GM12878 (cell line): Measurements from ENCODE around the gene HHAT. TPM values are rescaled to one million over a fixed set of nuclear protein-coding genes. Genes with fewer than 3 reads are reported as not detected.

ENCODE experiments used
- ATAC-seq: fragments of 200-7000 bp; cut with Tn5 transposase; 3 replicates; pipeline ENCODE4 v1.9.1; 2020; ENCODE audit warnings: mild to moderate bottlenecking, moderate library complexity
- BruUV-seq: library from RNA; stranded (reverse); fragments of 400-500 nt; replicated peaks from 2 replicates; lab custom pipeline; 2021; lab: Mats Ljungman, UMichigan
- CTCF ChIA-PET: fragments of 300-600 bp; sonication (Branson Sonifier 250); formaldehyde crosslinking; extraction: SDS; loops from one replicate; lab custom pipeline; 2021; ENCODE audit warnings: inconsistent platforms; lab: Yijun Ruan, JAX
- POLR2A ChIA-PET: fragments of 350-600 bp; formaldehyde crosslinking; extraction: SDS; loops from one replicate; lab custom pipeline; 2021; ENCODE audit warnings: inconsistent platforms; lab: Charles Lee
- RAD21 ChIA-PET: fragments of 300-600 bp; sonication (Branson Sonifier 250); formaldehyde crosslinking; loops from one replicate; lab custom pipeline; 2023; ENCODE audit warnings: antibody characterized with exemption; ENCODE audit not compliant: unreplicated experiment; lab: Charles Lee
- SMC1A ChIA-PET: fragments of 300-600 bp; sonication (Branson Sonifier 250); formaldehyde crosslinking; loops from one replicate; lab custom pipeline; 2023; ENCODE audit not compliant: unreplicated experiment, uncharacterized antibody; lab: Charles Lee
- DNase-seq: peaks from one replicate; pipeline ENCODE4 v3.0.0-alpha.2; 2011; ENCODE audit warnings: low read depth, low spot score
- FAIRE-seq: peaks from 3 replicates; lab custom pipeline; 2011; peaks lifted over from hg19 to GRCh38; lab: Jason Lieb, UNC
- H2AFZ ChIP-seq: 2 replicates; pipeline ENCODE4 v1.6.0; 2011; ENCODE audit warnings: low read depth, low read length, control low read depth; ENCODE audit not compliant: control insufficient read depth
- H3K27ac ChIP-seq: 2 replicates; pipeline ENCODE4 v1.5.1; 2011; ENCODE audit warnings: control low read depth; ENCODE audit not compliant: control insufficient read depth, insufficient read depth
- H3K27me3 ChIP-seq, 2 experiments: replicated peaks in 1 of 2; 2 replicates each; pipeline versions ENCODE4 v1.6.0 to v1.6.1; 2011; ENCODE audit warnings: low read length in 1 of 2; ENCODE audit not compliant: control insufficient read depth in 2 of 2, insufficient read depth in 2 of 2
- H3K36me3 ChIP-seq, 2 experiments: 2 replicates each; pipeline ENCODE4 v1.5.1; 2011; ENCODE audit warnings: low read length in 1 of 2; ENCODE audit not compliant: control insufficient read depth in 2 of 2, insufficient read depth in 2 of 2
- H3K4me1 ChIP-seq: 2 replicates; pipeline ENCODE4 v1.6.1; 2011; ENCODE audit warnings: mild to moderate bottlenecking, low read length, moderate library complexity, mixed read lengths; ENCODE audit not compliant: control insufficient read depth, insufficient read depth
- H3K4me2 ChIP-seq: 2 replicates; pipeline ENCODE4 v1.6.0; 2011; ENCODE audit warnings: control low read depth; ENCODE audit not compliant: control insufficient read depth, insufficient read depth
- H3K4me3 ChIP-seq: fragments of 200-600 bp; sonication (generic); 2 replicates; pipeline ENCODE4 v1.5.1; 2016
- H3K79me2 ChIP-seq: 2 replicates; pipeline ENCODE4 v1.6.0; 2011; ENCODE audit warnings: low read length; ENCODE audit not compliant: control insufficient read depth, insufficient read depth
- H3K9ac ChIP-seq: 2 replicates; pipeline ENCODE4 v1.8.0; 2011; ENCODE audit warnings: low read length, control low read depth, mixed read lengths; ENCODE audit not compliant: control insufficient read depth, insufficient read depth
- H3K9me3 ChIP-seq: replicated peaks from 3 replicates; pipeline ENCODE4 v1.5.1; 2011; ENCODE audit warnings: mild to moderate bottlenecking, low read length; ENCODE audit not compliant: control insufficient read depth, insufficient read depth
- H4K20me1 ChIP-seq: 2 replicates; pipeline ENCODE4 v1.6.0; 2011; ENCODE audit not compliant: control insufficient read depth, insufficient read depth
- BHLHE40 ChIP-seq, 2 experiments: fragments of 450-650 bp in 1 of 2; IDR thresholded peaks; 2 replicates each; pipeline ENCODE4 v1.6.1; 2011 to 2017; ENCODE audit warnings: low read depth in 2 of 2, borderline replicate concordance in 1 of 2, improper control_type of control experiment in 1 of 2, low read length in 1 of 2, mild to moderate bottlenecking in 1 of 2
- CBX3 ChIP-seq: fragments of 200-600 bp; sonication (generic); IDR thresholded peaks from 2 replicates; pipeline ENCODE4 v1.6.1; 2016; ENCODE audit warnings: low read depth, borderline replicate concordance
- CHD4 ChIP-seq: fragments of 200-600 bp; sonication (generic); IDR thresholded peaks from 2 replicates; pipeline ENCODE4 v1.6.1; 2016; ENCODE audit warnings: mild to moderate bottlenecking
- NR2F1 ChIP-seq: fragments of 450-650 bp; conservative IDR thresholded peaks from 2 replicates; pipeline ENCODE4 v1.6.1; 2017; ENCODE audit warnings: mild to moderate bottlenecking
- PML ChIP-seq: IDR thresholded peaks from 2 replicates; pipeline ENCODE4 v1.6.1; 2012; ENCODE audit warnings: low read length, inconsistent platforms
- POLR2A ChIP-seq: IDR thresholded peaks from 2 replicates; pipeline ENCODE4 v1.6.1; 2011; ENCODE audit warnings: low read depth, mild to moderate bottlenecking, low read length
- RAD21 ChIP-seq: IDR thresholded peaks from 2 replicates; pipeline ENCODE4 v1.6.1; 2011; ENCODE audit warnings: mild to moderate bottlenecking, low read depth, low read length, moderate library complexity; ENCODE audit not compliant: insufficient read depth
- STAT3 ChIP-seq: IDR thresholded peaks from 2 replicates; pipeline ENCODE4 v1.6.1; 2011; ENCODE audit warnings: low read depth, low read length, improper control_type of control experiment
- SUPT20H ChIP-seq: IDR thresholded peaks from 2 replicates; pipeline ENCODE4 v1.6.1; 2011; ENCODE audit warnings: low read depth, mild to moderate bottlenecking, low read length, moderate library complexity, borderline replicate concordance; ENCODE audit not compliant: control insufficient read depth
- TCF3 ChIP-seq: IDR thresholded peaks from 2 replicates; pipeline ENCODE4 v1.6.1; 2012; ENCODE audit warnings: low read depth, mild to moderate bottlenecking, low read length, borderline replicate concordance; ENCODE audit not compliant: insufficient read depth
- WGBS: methylation state at CpG from one replicate; pipeline ENCODE4 v1.1.6; 2016; ENCODE audit warnings: low lambda C conversion rate; ENCODE audit not compliant: insufficient replicate concordance, insufficient coverage; ENCODE audit errors: missing lambda C conversion rate; 5-methylcytosine and 5-hydroxymethylcytosine counted together
- in situ Hi-C: fragments of 300-500 bp; cut with MboI; formaldehyde crosslinking; loops from 9 replicates; pipeline ENCODE4 v1.14.3; 2018; ENCODE audit warnings: mixed read lengths
- intact Hi-C: fragments of 100-400 bp; cut with micrococcal nuclease; formaldehyde crosslinking; loops from one replicate; pipeline ENCODE4 v1.14.2; 2022; ENCODE audit not compliant: unreplicated experiment
- polyA plus RNA-seq, 11 experiments: library from polyadenylated mRNA; depleted of rRNA in 4 of 11; unstranded in 6 of 11; stranded (reverse) in 5 of 11; fragments of >200 nt; fragmentation: Nextera tagmentation in 4 of 11; fragmentation: Illumina TruSeq in 1 of 11; extraction: Ambion mirVana in 4 of 11; extraction: Trizol in 1 of 11; gene quantifications; 1 replicate in 1 of 11; 2 replicates in 10 of 11; pipeline versions ENCODE4 v1.2.1 to v1.2.3, GENCODE V29; 2011 to 2016; ENCODE audit warnings: inconsistent platforms in 2 of 11, missing spikeins in 2 of 11, low read depth in 1 of 11
- total RNA-seq, 4 experiments: library from RNA; depleted of rRNA in 3 of 4; stranded (reverse); fragments of >200 nt in 3 of 4; fragmentation: Illumina TruSeq in 1 of 4; extraction: Trizol in 1 of 4; gene quantifications; 2 replicates each; pipeline versions ENCODE4 v1.2.1 to v1.2.3, GENCODE V29; 2013 to 2021
- TF ChIP-seq, protein P1 (sequence below): fragments of 450-650 bp; IDR thresholded peaks from 2 replicates; pipeline ENCODE4 v1.6.1; 2014; ENCODE audit warnings: mild to moderate bottlenecking
- TF ChIP-seq, protein P2 (sequence below): fragments of 450-650 bp; IDR thresholded peaks from 2 replicates; pipeline ENCODE4 v1.6.1; 2017; ENCODE audit warnings: borderline replicate concordance
- TF ChIP-seq, protein P3 (sequence below): fragments of 450-650 bp; IDR thresholded peaks from 2 replicates; pipeline ENCODE4 v1.6.1; 2018; ENCODE audit warnings: mild to moderate bottlenecking, low read depth, moderate library complexity; ENCODE audit not compliant: partially characterized antibody
- TF ChIP-seq, protein P4 (sequence below): IDR thresholded peaks from 2 replicates; pipeline ENCODE4 v1.6.1; 2011; ENCODE audit warnings: low read depth, mild to moderate bottlenecking, low read length, moderate library complexity, borderline replicate concordance; ENCODE audit errors: extremely low read depth
- TF ChIP-seq, protein P5 (sequence below): IDR thresholded peaks from 2 replicates; pipeline ENCODE4 v1.6.1; 2012; ENCODE audit warnings: low read depth, low read length, improper control_type of control experiment
- TF ChIP-seq, protein P6 (sequence below): IDR thresholded peaks from 2 replicates; pipeline ENCODE4 v1.6.1; 2011; ENCODE audit warnings: borderline replicate concordance, low read depth, mild to moderate bottlenecking, moderate library complexity, mixed read lengths, low read length; ENCODE audit not compliant: insufficient read depth; ENCODE audit errors: extremely low read length

HHAT gene
- total and polyA plus RNA-seq, 10 of the 15 experiments (the other 5 are each of a cell fraction or from before 2014, with no cell fraction given), result 1.2 to 37.6 (median 2.6) TPM

DNA sequence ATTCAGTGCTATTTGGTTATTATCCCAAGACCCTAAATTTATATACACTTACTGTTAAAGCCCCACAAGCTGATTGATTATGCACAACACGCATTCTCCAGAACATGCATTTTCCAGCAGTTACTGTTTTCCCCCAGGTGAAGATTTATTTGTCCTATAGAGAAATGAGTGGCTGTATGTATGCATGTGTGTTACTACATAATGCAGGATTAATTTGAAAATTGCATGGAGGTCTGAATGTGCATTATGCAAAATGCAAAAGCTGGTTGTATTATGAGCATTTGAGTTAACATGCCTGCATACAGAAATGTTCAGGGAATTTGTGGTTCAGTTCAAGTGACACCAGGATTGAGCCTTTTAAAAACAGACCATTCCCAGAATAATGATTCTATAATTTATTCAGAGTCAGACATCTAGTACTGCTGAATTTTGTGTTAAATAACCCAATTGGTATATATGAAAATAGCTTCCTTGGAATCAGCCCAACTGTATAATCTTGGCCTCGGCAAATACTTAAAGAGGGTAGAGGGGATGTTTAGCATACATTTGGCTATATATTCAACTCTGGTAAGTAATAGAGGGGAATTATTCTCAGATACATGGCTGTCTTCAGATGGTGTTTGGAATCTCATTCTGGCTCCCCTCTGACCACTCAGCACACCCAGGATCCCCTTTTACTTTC is 320.0 kb downstream of the HHAT start:
- no peak overlapping the region for H3K9ac ChIP-seq
- ChIA-PET POLR2A (no interaction called here), SMC1A (interaction anchor here (1.2 kb wide), 1 partner anchor 22 kb away, joined by 4 read pairs; no protein-coding TSS in a partner anchor), RAD21 (no interaction called here), CTCF (no interaction called here)
- H3K4me3 ChIP-seq, result no peak overlapping the region
- no peaks in the 10 kb centered on the region; the same call in 2 of the 3 replicates for H3K9me3 ChIP-seq
- H3K36me3 ChIP-seq, result no peaks in the 10 kb centered on the region; a peak in 1 of 4 replicates
- ATAC-seq, result no peak
- H3K79me2 ChIP-seq, result no peaks in the 10 kb centered on the region
- no peak overlapping the region for H3K27ac ChIP-seq
- H3K27me3 ChIP-seq, result no peaks in the 10 kb centered on the region
- H3K4me2 ChIP-seq, result no peak overlapping the region
- 0% methylated on average over 2 of the region's 2 CpGs for WGBS
- in situ Hi-C loops, result no loop called here
- no peak overlapping the region for H2AFZ ChIP-seq
- no peak for DNase-seq
- BruUV-seq, result no TSS peak
- no peaks in the 10 kb centered on the region for H4K20me1 ChIP-seq
- no peaks in the 10 kb centered on the region for H3K4me1 ChIP-seq
- intact Hi-C loops, result no loop called here
- FAIRE-seq, result no peak
- TF ChIP-seq SUPT20H (no peak), PML (no peak), NR2F1 (no peak), BHLHE40 (IDR thresholded peaks at IDR 0.05; ENCODE audit: borderline replicate concordance in 1 of 2, low read depth in 2 of 2, low read length in 1 of 2) (no peak), POLR2A (no peak), RAD21 (no peak), STAT3 (no peak), TCF3 (no peak), CBX3 (no peak), CHD4 (no peak)
- TF ChIP-seq, protein P1, sequence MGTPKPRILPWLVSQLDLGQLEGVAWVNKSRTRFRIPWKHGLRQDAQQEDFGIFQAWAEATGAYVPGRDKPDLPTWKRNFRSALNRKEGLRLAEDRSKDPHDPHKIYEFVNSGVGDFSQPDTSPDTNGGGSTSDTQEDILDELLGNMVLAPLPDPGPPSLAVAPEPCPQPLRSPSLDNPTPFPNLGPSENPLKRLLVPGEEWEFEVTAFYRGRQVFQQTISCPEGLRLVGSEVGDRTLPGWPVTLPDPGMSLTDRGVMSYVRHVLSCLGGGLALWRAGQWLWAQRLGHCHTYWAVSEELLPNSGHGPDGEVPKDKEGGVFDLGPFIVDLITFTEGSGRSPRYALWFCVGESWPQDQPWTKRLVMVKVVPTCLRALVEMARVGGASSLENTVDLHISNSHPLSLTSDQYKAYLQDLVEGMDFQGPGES, result no peak
- TF ChIP-seq, protein P2, sequence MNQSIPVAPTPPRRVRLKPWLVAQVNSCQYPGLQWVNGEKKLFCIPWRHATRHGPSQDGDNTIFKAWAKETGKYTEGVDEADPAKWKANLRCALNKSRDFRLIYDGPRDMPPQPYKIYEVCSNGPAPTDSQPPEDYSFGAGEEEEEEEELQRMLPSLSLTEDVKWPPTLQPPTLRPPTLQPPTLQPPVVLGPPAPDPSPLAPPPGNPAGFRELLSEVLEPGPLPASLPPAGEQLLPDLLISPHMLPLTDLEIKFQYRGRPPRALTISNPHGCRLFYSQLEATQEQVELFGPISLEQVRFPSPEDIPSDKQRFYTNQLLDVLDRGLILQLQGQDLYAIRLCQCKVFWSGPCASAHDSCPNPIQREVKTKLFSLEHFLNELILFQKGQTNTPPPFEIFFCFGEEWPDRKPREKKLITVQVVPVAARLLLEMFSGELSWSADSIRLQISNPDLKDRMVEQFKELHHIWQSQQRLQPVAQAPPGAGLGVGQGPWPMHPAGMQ, result no peak
- TF ChIP-seq, protein P3, sequence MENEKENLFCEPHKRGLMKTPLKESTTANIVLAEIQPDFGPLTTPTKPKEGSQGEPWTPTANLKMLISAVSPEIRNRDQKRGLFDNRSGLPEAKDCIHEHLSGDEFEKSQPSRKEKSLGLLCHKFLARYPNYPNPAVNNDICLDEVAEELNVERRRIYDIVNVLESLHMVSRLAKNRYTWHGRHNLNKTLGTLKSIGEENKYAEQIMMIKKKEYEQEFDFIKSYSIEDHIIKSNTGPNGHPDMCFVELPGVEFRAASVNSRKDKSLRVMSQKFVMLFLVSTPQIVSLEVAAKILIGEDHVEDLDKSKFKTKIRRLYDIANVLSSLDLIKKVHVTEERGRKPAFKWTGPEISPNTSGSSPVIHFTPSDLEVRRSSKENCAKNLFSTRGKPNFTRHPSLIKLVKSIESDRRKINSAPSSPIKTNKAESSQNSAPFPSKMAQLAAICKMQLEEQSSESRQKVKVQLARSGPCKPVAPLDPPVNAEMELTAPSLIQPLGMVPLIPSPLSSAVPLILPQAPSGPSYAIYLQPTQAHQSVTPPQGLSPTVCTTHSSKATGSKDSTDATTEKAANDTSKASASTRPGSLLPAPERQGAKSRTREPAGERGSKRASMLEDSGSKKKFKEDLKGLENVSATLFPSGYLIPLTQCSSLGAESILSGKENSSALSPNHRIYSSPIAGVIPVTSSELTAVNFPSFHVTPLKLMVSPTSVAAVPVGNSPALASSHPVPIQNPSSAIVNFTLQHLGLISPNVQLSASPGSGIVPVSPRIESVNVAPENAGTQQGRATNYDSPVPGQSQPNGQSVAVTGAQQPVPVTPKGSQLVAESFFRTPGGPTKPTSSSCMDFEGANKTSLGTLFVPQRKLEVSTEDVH, result no peak
- TF ChIP-seq, protein P4, sequence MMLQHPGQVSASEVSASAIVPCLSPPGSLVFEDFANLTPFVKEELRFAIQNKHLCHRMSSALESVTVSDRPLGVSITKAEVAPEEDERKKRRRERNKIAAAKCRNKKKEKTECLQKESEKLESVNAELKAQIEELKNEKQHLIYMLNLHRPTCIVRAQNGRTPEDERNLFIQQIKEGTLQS, result no peak
- TF ChIP-seq, protein P5, sequence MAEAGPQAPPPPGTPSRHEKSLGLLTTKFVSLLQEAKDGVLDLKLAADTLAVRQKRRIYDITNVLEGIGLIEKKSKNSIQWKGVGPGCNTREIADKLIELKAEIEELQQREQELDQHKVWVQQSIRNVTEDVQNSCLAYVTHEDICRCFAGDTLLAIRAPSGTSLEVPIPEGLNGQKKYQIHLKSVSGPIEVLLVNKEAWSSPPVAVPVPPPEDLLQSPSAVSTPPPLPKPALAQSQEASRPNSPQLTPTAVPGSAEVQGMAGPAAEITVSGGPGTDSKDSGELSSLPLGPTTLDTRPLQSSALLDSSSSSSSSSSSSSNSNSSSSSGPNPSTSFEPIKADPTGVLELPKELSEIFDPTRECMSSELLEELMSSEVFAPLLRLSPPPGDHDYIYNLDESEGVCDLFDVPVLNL, result no peak
- TF ChIP-seq, protein P6, sequence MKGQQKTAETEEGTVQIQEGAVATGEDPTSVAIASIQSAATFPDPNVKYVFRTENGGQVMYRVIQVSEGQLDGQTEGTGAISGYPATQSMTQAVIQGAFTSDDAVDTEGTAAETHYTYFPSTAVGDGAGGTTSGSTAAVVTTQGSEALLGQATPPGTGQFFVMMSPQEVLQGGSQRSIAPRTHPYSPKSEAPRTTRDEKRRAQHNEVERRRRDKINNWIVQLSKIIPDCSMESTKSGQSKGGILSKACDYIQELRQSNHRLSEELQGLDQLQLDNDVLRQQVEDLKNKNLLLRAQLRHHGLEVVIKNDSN, result no peak
